HCT116 (cell line): ENCODE results near the gene CDC6. TPM values are rescaled to one million over a fixed set of nuclear protein-coding genes. Genes with fewer than 3 reads are reported as not detected.

ENCODE experiments used
- ATAC-seq: fragments of 200-7000 bp; cut with Tn5 transposase; 2 replicates; pipeline ENCODE4 v1.9.1; 2020; ENCODE audit warnings: mild to moderate bottlenecking, moderate library complexity
- BruUV-seq: library from RNA; stranded (reverse); fragments of 400-500 nt; replicated peaks from 2 replicates; lab custom pipeline; 2021; lab: Mats Ljungman, UMichigan
- CTCF ChIA-PET: fragments of 300-600 bp; sonication (Branson Sonifier 250); formaldehyde crosslinking; loops from one replicate; lab custom pipeline; 2021; ENCODE audit warnings: antibody characterized with exemption; lab: Charles Lee
- POLR2A ChIA-PET: fragments of 300-600, 350-600 bp; sonication (Branson Sonifier 250); formaldehyde crosslinking; loops from one replicate; lab custom pipeline; 2021; ENCODE audit warnings: antibody characterized with exemption; lab: Charles Lee
- RAD21 ChIA-PET, 2 experiments: fragments of 300-600 bp; sonication (Branson Sonifier 250); formaldehyde crosslinking; loops; one replicate each; lab custom pipeline; 2023; ENCODE audit warnings: low total read pairs in 2 of 2; ENCODE audit not compliant: uncharacterized antibody in 2 of 2, unreplicated experiment in 2 of 2, low non-redundant PET in 1 of 2; lab: Charles Lee
- DNase-seq: peaks from one replicate; pipeline ENCODE4 v3.0.0-alpha.2; 2010; ENCODE audit warnings: low read depth, low spot score
- H2AFZ ChIP-seq: fragments of 200-600 bp; shearing (Covaris generic), sonication (generic); 2 replicates; pipeline ENCODE4 v1.6.1; 2017; ENCODE audit warnings: low read depth, mixed run types, mixed read lengths, antibody characterized with exemption, low read length; ENCODE audit not compliant: poor library complexity, severe bottlenecking
- H3K27ac ChIP-seq: 2 replicates; pipeline ENCODE4 v1.5.1; 2012; ENCODE audit warnings: low read depth, low read length
- H3K27me3 ChIP-seq: fragments of 200-600 bp; sonication (generic); 2 replicates; pipeline ENCODE4 v1.6.1; 2016; ENCODE audit warnings: mixed run types, low read length, mixed read lengths; ENCODE audit not compliant: insufficient read depth
- H3K36me3 ChIP-seq, 2 experiments: fragments of 200-500 bp in 1 of 2; fragments of 200-600 bp in 1 of 2; sonication (Bioruptor generic) in 1 of 2; sonication (generic) in 1 of 2; 2 replicates each; pipeline versions ENCODE4 v1.5.1 to v1.6.1; 2014 to 2016; ENCODE audit warnings: low read length in 2 of 2, inconsistent platforms in 1 of 2, mixed read lengths in 1 of 2, mixed run types in 1 of 2; ENCODE audit not compliant: insufficient read depth in 2 of 2, control insufficient read depth in 1 of 2
- H3K4me1 ChIP-seq, 2 experiments: fragments of 200-600 bp in 1 of 2; sonication (generic) in 1 of 2; 2 replicates each; pipeline versions ENCODE4 v1.5.1 to v1.6.1; 2012 to 2017; ENCODE audit warnings: low read length in 2 of 2, inconsistent platforms in 1 of 2, mild to moderate bottlenecking in 1 of 2, mixed read lengths in 1 of 2, mixed run types in 1 of 2, moderate library complexity in 1 of 2; ENCODE audit not compliant: insufficient read depth in 2 of 2, control insufficient read depth in 1 of 2
- H3K4me2 ChIP-seq: fragments of 200-600 bp; sonication (generic); 2 replicates; pipeline ENCODE4 v1.6.1; 2017; ENCODE audit warnings: mixed run types, low read length, mixed read lengths
- H3K4me3 ChIP-seq, 2 experiments: fragments of 200-600 bp in 1 of 2; sonication (generic) in 1 of 2; replicated peaks in 1 of 2; 2 replicates each; pipeline ENCODE4 v1.5.1; 2011 to 2016; ENCODE audit warnings: low read length in 2 of 2, control low read depth in 1 of 2, low read depth in 1 of 2, mild to moderate bottlenecking in 1 of 2, mixed read lengths in 1 of 2, mixed run types in 1 of 2
- H3K79me2 ChIP-seq: fragments of 200-600 bp; sonication (generic); 2 replicates; pipeline ENCODE4 v1.6.1; 2017; ENCODE audit warnings: mild to moderate bottlenecking, mixed run types, low read length, moderate library complexity, mixed read lengths; ENCODE audit not compliant: insufficient read depth
- H3K9ac ChIP-seq: fragments of 200-600 bp; sonication (generic); 2 replicates; pipeline ENCODE4 v1.6.1; 2016; ENCODE audit warnings: low read length, mixed read lengths
- H3K9me2 ChIP-seq: fragments of 200-600 bp; sonication (generic), shearing (Covaris generic); 2 replicates; pipeline ENCODE4 v1.6.1; 2017; ENCODE audit warnings: mixed run types, mild to moderate bottlenecking, moderate library complexity; ENCODE audit not compliant: insufficient read depth
- H3K9me3 ChIP-seq, 2 experiments: fragments of 200-500 bp in 1 of 2; fragments of 200-600 bp in 1 of 2; sonication (Bioruptor generic) in 1 of 2; sonication (generic) in 1 of 2; 2 replicates each; pipeline ENCODE4 v1.6.1; 2014 to 2017; ENCODE audit warnings: low read length in 2 of 2, mixed read lengths in 2 of 2, inconsistent platforms in 1 of 2, low read depth in 1 of 2, mild to moderate bottlenecking in 1 of 2, mixed run types in 1 of 2, moderate library complexity in 1 of 2; ENCODE audit not compliant: control insufficient read depth in 1 of 2, insufficient read depth in 1 of 2
- H4K20me1 ChIP-seq: fragments of 200-600 bp; sonication (generic), shearing (Covaris generic); 2 replicates; pipeline ENCODE4 v1.6.1; 2017; ENCODE audit warnings: mixed run types, mild to moderate bottlenecking, moderate library complexity; ENCODE audit not compliant: insufficient read depth
- CEBPB ChIP-seq: IDR thresholded peaks from 2 replicates; pipeline ENCODE4 v1.6.1; 2012; ENCODE audit warnings: low read depth
- EGR1 ChIP-seq: IDR thresholded peaks from 2 replicates; pipeline ENCODE4 v1.6.1; 2012; ENCODE audit warnings: low read depth
- ELF1 ChIP-seq: IDR thresholded peaks from 2 replicates; pipeline ENCODE4 v1.6.1; 2012; ENCODE audit warnings: low read depth, borderline replicate concordance
- EZH2phosphoT487 ChIP-seq: fragments of 200-600 bp; IDR thresholded peaks from 2 replicates; pipeline ENCODE4 v1.6.1; 2018; ENCODE audit warnings: antibody characterized with exemption, borderline replicate concordance
- JUND ChIP-seq: IDR thresholded peaks from 2 replicates; pipeline ENCODE4 v1.6.1; 2012
- SIN3A ChIP-seq: IDR thresholded peaks from 2 replicates; pipeline ENCODE4 v1.6.1; 2012; ENCODE audit warnings: low read depth
- SRF ChIP-seq: IDR thresholded peaks from 2 replicates; pipeline ENCODE4 v1.6.1; 2012; ENCODE audit warnings: low read depth
- ZNF274 ChIP-seq: fragments of 200-500 bp; sonication (Bioruptor generic); IDR thresholded peaks from 2 replicates; pipeline ENCODE4 v1.6.1; 2014; ENCODE audit warnings: mild to moderate bottlenecking, low read depth, low read length, inconsistent platforms
- intact Hi-C: fragments of 100-400 bp; cut with micrococcal nuclease; formaldehyde crosslinking; loops from 2 replicates; pipeline ENCODE4 v1.10.0; 2022
- total RNA-seq: library from RNA; stranded (reverse); gene quantifications from one replicate; pipeline ENCODE4 v1.2.1, GENCODE V29; 2021; ENCODE audit not compliant: unreplicated experiment
- TF ChIP-seq, protein P1 (sequence below), 3 experiments: fragments of 200-600 bp in 1 of 3; sonication (generic) in 1 of 3; IDR thresholded peaks in 2 of 3; conservative IDR thresholded peaks in 1 of 3; 2 replicates each; pipeline ENCODE4 v1.5.1; 2012 to 2017; ENCODE audit warnings: low read depth in 2 of 3, low read length in 2 of 3, antibody characterized with exemption in 1 of 3, borderline replicate concordance in 1 of 3, control low read depth in 1 of 3, mild to moderate bottlenecking in 1 of 3, mixed read lengths in 1 of 3, mixed run types in 1 of 3, moderate library complexity in 1 of 3; ENCODE audit not compliant: insufficient read depth in 1 of 3
- TF ChIP-seq, protein P2 (sequence below): IDR thresholded peaks from 2 replicates; pipeline ENCODE4 v1.6.1; 2011; ENCODE audit warnings: mild to moderate bottlenecking, low read length, moderate library complexity; ENCODE audit not compliant: insufficient replicate concordance; ENCODE audit errors: extremely low read depth
- TF ChIP-seq, protein P3 (sequence below): IDR thresholded peaks from 2 replicates; pipeline ENCODE4 v1.6.1; 2012

The CDC6 gene
- total RNA-seq, 1 experiment from 2014 or later: 117 TPM

GRCh38 chr17:40284085-40284713 lies 3.5 kb upstream of the CDC6 start (continued):
- TF ChIP-seq, protein P1, sequence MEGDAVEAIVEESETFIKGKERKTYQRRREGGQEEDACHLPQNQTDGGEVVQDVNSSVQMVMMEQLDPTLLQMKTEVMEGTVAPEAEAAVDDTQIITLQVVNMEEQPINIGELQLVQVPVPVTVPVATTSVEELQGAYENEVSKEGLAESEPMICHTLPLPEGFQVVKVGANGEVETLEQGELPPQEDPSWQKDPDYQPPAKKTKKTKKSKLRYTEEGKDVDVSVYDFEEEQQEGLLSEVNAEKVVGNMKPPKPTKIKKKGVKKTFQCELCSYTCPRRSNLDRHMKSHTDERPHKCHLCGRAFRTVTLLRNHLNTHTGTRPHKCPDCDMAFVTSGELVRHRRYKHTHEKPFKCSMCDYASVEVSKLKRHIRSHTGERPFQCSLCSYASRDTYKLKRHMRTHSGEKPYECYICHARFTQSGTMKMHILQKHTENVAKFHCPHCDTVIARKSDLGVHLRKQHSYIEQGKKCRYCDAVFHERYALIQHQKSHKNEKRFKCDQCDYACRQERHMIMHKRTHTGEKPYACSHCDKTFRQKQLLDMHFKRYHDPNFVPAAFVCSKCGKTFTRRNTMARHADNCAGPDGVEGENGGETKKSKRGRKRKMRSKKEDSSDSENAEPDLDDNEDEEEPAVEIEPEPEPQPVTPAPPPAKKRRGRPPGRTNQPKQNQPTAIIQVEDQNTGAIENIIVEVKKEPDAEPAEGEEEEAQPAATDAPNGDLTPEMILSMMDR (IDR thresholded peaks at IDR 0.05 in 2 of 3, conservative IDR thresholded peaks at IDR 0.05 in 1 of 3; ENCODE audit: borderline replicate concordance in 1 of 3, insufficient read depth in 1 of 3, low read depth in 2 of 3, low read length in 2 of 3): peak in 2 of 3 experiments; percentile 35 to 53; a peak in 4 of 6 replicates
- TF ChIP-seq ELF1 (no peak), SIN3A (peak; percentile 28; the same call in 1 of the 2 replicates), EGR1 (no peak)

- H3K9me3 ChIP-seq: no peaks in the 10 kb centered on the region
- no peak overlapping the region for H2AFZ ChIP-seq
- peaks cover 10 to 20% of the 10 kb centered on the region in 2 experiments for H3K36me3 ChIP-seq
- no peak overlapping the region for H3K27ac ChIP-seq
- RAD21 ChIA-PET: no interaction called here
- H3K27me3 ChIP-seq: no peaks in the 10 kb centered on the region
- intact Hi-C loops: no loop called here
- POLR2A ChIA-PET: no interaction called here
- CTCF ChIA-PET: no interaction called here
- peaks cover 3% of the 10 kb centered on the region; the same call in 1 of the 2 replicates for H4K20me1 ChIP-seq
- no TSS peak for BruUV-seq
- H3K9ac ChIP-seq: no peak overlapping the region
- TF ChIP-seq EGR1: no peak
- TF ChIP-seq, all 23 proteins: peak for 0
- H3K9me2 ChIP-seq: no peaks in the 10 kb centered on the region
- no peak overlapping the region for H3K4me2 ChIP-seq
- H3K4me1 ChIP-seq: peaks cover 48 to 57% of the 10 kb centered on the region in 2 experiments
- H3K4me3 ChIP-seq: no peak overlapping the region
- DNase-seq (no peak), ATAC-seq (no peak)
- peaks cover 38% of the 10 kb centered on the region for H3K79me2 ChIP-seq
Measured at GRCh38 chr17:40286473-40286872, 1.2 kb upstream of the CDC6 start.

- Histone ChIP-seq H3K27me3 (no peaks in the 10 kb centered on the region), H3K79me2 (peaks cover 40% of the 10 kb centered on the region), H3K4me3 (no peak overlapping the region), H4K20me1 (peaks cover 3% of the 10 kb centered on the region; the same call in 1 of the 2 replicates), H2AFZ (no peak overlapping the region), H3K9me3 (no peaks in the 10 kb centered on the region), H3K27ac (no peak overlapping the region), H3K4me1 (peaks cover 45 to 50% of the 10 kb centered on the region in 2 experiments), H3K36me3 (peaks cover 14 to 26% of the 10 kb centered on the region in 2 experiments), H3K9ac (no peak overlapping the region), H3K4me2 (peak overlapping the region; percentile 28; the same call in 1 of the 2 replicates), H3K9me2 (no peaks in the 10 kb centered on the region)
- 0 out of 2 replicates have a peak, but pooled peaks have one; percentile 0 for ATAC-seq
- intact Hi-C loops: no loop called here
- ChIA-PET POLR2A (no interaction called here), RAD21 (no interaction called here), CTCF (no interaction called here)
- DNase-seq: no peak
- BruUV-seq: no TSS peak
- no peak for TF ChIP-seq CEBPB
- no peak for TF ChIP-seq EZH2phosphoT487
- TF ChIP-seq, protein P2, sequence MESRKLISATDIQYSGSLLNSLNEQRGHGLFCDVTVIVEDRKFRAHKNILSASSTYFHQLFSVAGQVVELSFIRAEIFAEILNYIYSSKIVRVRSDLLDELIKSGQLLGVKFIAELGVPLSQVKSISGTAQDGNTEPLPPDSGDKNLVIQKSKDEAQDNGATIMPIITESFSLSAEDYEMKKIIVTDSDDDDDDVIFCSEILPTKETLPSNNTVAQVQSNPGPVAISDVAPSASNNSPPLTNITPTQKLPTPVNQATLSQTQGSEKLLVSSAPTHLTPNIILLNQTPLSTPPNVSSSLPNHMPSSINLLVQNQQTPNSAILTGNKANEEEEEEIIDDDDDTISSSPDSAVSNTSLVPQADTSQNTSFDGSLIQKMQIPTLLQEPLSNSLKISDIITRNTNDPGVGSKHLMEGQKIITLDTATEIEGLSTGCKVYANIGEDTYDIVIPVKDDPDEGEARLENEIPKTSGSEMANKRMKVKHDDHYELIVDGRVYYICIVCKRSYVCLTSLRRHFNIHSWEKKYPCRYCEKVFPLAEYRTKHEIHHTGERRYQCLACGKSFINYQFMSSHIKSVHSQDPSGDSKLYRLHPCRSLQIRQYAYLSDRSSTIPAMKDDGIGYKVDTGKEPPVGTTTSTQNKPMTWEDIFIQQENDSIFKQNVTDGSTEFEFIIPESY: no peak
- no peak for TF ChIP-seq ZNF274
- TF ChIP-seq EGR1: no peak
- TF ChIP-seq SRF: no peak
- TF ChIP-seq, protein P3, sequence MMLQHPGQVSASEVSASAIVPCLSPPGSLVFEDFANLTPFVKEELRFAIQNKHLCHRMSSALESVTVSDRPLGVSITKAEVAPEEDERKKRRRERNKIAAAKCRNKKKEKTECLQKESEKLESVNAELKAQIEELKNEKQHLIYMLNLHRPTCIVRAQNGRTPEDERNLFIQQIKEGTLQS: no peak
- no peak for TF ChIP-seq JUND
Measured at GRCh38 chr17:40287159-40287493, 553 bp upstream of the CDC6 start.
